ENCODE results near the gene APOBEC3G.

APOBEC3G gene

DNA sequence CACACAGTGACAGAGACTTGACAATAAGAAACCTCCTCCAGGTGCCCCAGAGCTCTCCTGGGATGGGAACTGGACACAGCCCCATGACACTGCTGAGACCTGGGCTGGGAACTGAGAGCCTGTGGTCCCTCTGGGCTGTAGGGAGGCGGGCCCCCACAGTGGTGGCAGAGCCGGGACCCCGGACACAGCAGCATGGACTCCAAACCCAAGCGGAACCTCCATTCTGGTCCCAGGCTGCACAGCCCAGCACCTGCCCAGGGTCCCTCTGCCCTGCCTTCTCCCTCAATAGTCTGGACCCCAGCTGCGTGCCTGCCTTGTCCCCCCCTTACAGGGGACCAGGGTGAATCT, 11.6 kb downstream of the APOBEC3G start:
- TF ChIP-seq, protein P1, sequence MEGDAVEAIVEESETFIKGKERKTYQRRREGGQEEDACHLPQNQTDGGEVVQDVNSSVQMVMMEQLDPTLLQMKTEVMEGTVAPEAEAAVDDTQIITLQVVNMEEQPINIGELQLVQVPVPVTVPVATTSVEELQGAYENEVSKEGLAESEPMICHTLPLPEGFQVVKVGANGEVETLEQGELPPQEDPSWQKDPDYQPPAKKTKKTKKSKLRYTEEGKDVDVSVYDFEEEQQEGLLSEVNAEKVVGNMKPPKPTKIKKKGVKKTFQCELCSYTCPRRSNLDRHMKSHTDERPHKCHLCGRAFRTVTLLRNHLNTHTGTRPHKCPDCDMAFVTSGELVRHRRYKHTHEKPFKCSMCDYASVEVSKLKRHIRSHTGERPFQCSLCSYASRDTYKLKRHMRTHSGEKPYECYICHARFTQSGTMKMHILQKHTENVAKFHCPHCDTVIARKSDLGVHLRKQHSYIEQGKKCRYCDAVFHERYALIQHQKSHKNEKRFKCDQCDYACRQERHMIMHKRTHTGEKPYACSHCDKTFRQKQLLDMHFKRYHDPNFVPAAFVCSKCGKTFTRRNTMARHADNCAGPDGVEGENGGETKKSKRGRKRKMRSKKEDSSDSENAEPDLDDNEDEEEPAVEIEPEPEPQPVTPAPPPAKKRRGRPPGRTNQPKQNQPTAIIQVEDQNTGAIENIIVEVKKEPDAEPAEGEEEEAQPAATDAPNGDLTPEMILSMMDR (IDR thresholded peaks at IDR 0.05; ENCODE audit: insufficient read depth, low read length, poor library complexity, severe bottlenecking), result no peak
- DNase-seq (ENCODE audit: extremely low read depth, insufficient read length), result no peak
- Histone ChIP-seq H3K4me3 (replicated peaks; ENCODE audit: low read depth, low read length) (no peak overlapping the region), H3K27me3 (replicated peaks; ENCODE audit: control insufficient read depth, insufficient read depth, low read length) (no peaks in the 10 kb centered on the region), H3K36me3 (ENCODE audit: control insufficient read depth, insufficient read depth, low read length) (peaks cover 13% of the 10 kb centered on the region)

DNA sequence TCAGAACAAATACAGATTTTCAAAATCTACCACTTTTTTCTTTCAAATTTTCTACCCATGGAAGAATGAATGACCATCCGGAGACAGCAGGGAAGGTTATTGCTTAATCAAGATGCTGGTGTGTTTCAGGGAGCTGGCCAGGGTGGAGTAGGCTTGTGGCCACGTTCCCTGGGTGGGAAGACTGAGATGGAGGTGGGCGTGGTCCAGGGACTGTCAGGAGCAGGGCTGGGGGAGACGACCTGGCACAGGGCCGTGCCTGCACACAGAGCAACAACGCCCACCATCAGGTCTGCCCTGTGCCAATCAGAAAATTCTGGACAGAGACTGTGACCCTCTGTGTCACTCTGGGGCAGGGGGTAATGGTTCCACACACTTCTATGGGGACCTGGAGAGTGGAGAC, 12.9 kb downstream of the APOBEC3G start:
- no peak for DNase-seq (ENCODE audit: extremely low read depth, insufficient read length)
- Histone ChIP-seq H3K4me3 (replicated peaks; ENCODE audit: low read depth, low read length) (no peak overlapping the region), H3K36me3 (ENCODE audit: control insufficient read depth, insufficient read depth, low read length) (peaks cover 7% of the 10 kb centered on the region), H3K27me3 (replicated peaks; ENCODE audit: control insufficient read depth, insufficient read depth, low read length) (no peaks in the 10 kb centered on the region)
- TF ChIP-seq, protein P1 (IDR thresholded peaks at IDR 0.05; ENCODE audit: insufficient read depth, low read length, poor library complexity, severe bottlenecking), result no peak

- no peak for DNase-seq (ENCODE audit: extremely low read depth, insufficient read length)
- no peaks in the 10 kb centered on the region for H3K27me3 ChIP-seq (replicated peaks; ENCODE audit: control insufficient read depth, insufficient read depth, low read length)
- peaks cover 7% of the 10 kb centered on the region for H3K36me3 ChIP-seq (ENCODE audit: control insufficient read depth, insufficient read depth, low read length)
- H3K4me3 ChIP-seq (replicated peaks; ENCODE audit: low read depth, low read length), result no peak overlapping the region
- TF ChIP-seq, protein P1 (IDR thresholded peaks at IDR 0.05; ENCODE audit: insufficient read depth, low read length, poor library complexity, severe bottlenecking), result no peak
These were observed 13.5 kb downstream of the APOBEC3G start for GRCh38 chr22:39090426-39091064.

DNA sequence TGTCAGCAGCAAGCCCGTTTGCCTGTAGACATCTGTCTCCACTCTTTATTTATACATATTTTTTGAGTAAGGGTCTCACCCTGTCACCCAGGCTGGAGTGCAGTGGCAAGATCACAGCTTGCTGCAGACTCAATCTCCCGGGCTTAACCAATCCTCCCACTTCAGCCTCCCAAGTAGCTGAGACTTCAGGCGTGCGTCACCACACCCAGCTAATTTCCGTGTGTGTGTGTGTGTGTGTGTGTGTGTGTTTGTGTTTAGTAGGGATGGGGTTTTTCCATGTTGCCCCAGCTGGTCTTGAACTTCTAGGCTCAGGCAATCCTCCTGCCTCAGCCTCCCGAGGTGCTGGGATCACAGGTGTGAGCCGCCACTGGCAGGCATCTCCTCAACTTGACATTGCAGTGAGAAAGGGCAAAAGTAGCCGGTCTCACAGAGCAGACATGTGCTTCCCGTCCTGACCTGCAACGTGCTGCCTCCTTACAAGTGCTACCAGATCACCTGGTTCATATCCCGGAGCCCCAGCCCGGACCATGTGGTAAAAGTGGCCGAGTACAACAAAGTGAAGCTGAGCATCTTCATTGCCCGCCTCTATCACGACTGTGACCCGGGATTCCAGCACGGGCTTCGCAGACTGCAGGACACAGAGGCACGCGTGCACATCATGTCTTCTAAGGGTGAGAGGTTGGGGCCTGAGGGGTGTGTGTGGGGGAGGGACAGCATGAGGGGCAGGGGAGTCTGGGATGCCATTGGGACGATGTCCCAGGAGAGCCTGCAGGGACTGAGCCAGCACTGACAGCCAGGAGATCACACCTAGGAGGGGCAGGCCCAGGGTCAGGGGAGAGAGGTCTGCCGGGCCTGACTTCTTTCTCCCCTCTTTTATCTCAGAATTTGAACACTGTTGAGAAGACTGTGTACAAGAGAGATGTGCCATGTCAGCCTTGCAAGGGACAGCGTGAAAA, 14.3 kb downstream of the APOBEC3G start:
- no peak overlapping the region for H3K4me3 ChIP-seq (replicated peaks; ENCODE audit: low read depth, low read length)
- DNase-seq (ENCODE audit: extremely low read depth, insufficient read length), result no peak
- TF ChIP-seq, protein P1 (IDR thresholded peaks at IDR 0.05; ENCODE audit: insufficient read depth, low read length, poor library complexity, severe bottlenecking), result no peak
- no peaks in the 10 kb centered on the region for H3K27me3 ChIP-seq (replicated peaks; ENCODE audit: control insufficient read depth, insufficient read depth, low read length)
- peaks cover 4% of the 10 kb centered on the region for H3K36me3 ChIP-seq (ENCODE audit: control insufficient read depth, insufficient read depth, low read length)

GRCh38 chr22:39092111-39092862, 15.2 kb downstream of the APOBEC3G start:
- H3K4me3 ChIP-seq (replicated peaks; ENCODE audit: low read depth, low read length), result no peak overlapping the region
- DNase-seq (ENCODE audit: extremely low read depth, insufficient read length), result no peak
- H3K27me3 ChIP-seq (replicated peaks; ENCODE audit: control insufficient read depth, insufficient read depth, low read length), result no peaks in the 10 kb centered on the region
- H3K36me3 ChIP-seq (ENCODE audit: control insufficient read depth, insufficient read depth, low read length), result no peaks in the 10 kb centered on the region; the same call in 1 of the 2 replicates
- TF ChIP-seq, protein P1 (IDR thresholded peaks at IDR 0.05; ENCODE audit: insufficient read depth, low read length, poor library complexity, severe bottlenecking), result no peak

All from GM06990 (cell line).